GM19455 (cell line): ENCODE measurements around the gene NDUFA11.
"Not testable (repeated sequence)": the region's sequence is repeated elsewhere in the genome, so short reads cannot be mapped to it uniquely, and the experiment has no call there.

Experiments
- ATAC-seq: cut with Tn5 transposase; IDR thresholded peaks from one replicate; pipeline ENCODE4 v1.9.1; 2021; ENCODE audit not compliant: unreplicated experiment

Gene NDUFA11

GRCh38 chr19:5863030-5863665 lies 40.4 kb downstream of the NDUFA11 start:
- ATAC-seq, result no peak

- ATAC-seq, result no peak
Measured at GRCh38 chr19:5857203-5858081, 46.1 kb downstream of the NDUFA11 start.

GRCh38 chr19:5855151-5855550 lies 48.4 kb downstream of the NDUFA11 start:
- ATAC-seq, result not testable (repeated sequence)

GRCh38 chr19:5854121-5854520 lies 49.5 kb downstream of the NDUFA11 start:
- not testable (repeated sequence) for ATAC-seq

- no peak for ATAC-seq
Measured at GRCh38 chr19:5851302-5851701, 52.3 kb downstream of the NDUFA11 start, which contains the start of gene FUT3. TSS of gene FUT3 (minus strand) at chr19:5851449.

GRCh38 chr19:5850743-5851293 lies 52.8 kb downstream of the NDUFA11 start:
- ATAC-seq, result no peak

GRCh38 chr19:5850189-5850588 lies 53.4 kb downstream of the NDUFA11 start:
- no peak for ATAC-seq

GRCh38 chr19:5848621-5849020 lies 55.0 kb downstream of the NDUFA11 start:
- not testable (repeated sequence) for ATAC-seq

GRCh38 chr19:5847846-5848245 lies 55.7 kb downstream of the NDUFA11 start:
- not testable (repeated sequence) for ATAC-seq
